Adrenal gland (tissue), 5 donors: Measurements from ENCODE around the gene DLG5.

ENCODE experiments used
- CTCF ChIP-seq, 6 experiments: fragments of 450-650 bp in 4 of 6; fragments of 200-600 bp in 2 of 6; sonication (generic) in 1 of 6; IDR thresholded peaks; 1 replicate in 5 of 6; 2 replicates in 1 of 6; pipeline versions ENCODE4 v1.5.1 to v1.8.0; 2016 to 2021; ENCODE audit warnings: antibody characterized with exemption in 6 of 6, mild to moderate bottlenecking in 2 of 6, moderate library complexity in 1 of 6
- POLR2A ChIP-seq, 2 donors: fragments of 450-650 bp; IDR thresholded peaks; one replicate each; pipeline ENCODE4 v1.6.1; 2017; ENCODE audit warnings: antibody characterized with exemption in 2 of 2, mild to moderate bottlenecking in 2 of 2, moderate library complexity in 1 of 2
- donor health status: DM: no; HTN: no; CAD: no.

GRCh38 chr10:77865580-77866324 is 60.8 kb downstream of the DLG5 start:
- TF ChIP-seq POLR2A (IDR thresholded peaks at IDR 0.05) (no peak), CTCF (IDR thresholded peaks at IDR 0.05) (no peak)
